Esophagus muscularis mucosa (tissue), 4 donors: Measurements from ENCODE around the gene ZNF486.

ENCODE experiments used
- CTCF ChIP-seq, 3 experiments: fragments of 200-600 bp in 2 of 3; fragments of 450-650 bp in 1 of 3; sonication (generic) in 2 of 3; IDR thresholded peaks; one replicate each; pipeline ENCODE4 v1.5.1; 2017 to 2019; ENCODE audit warnings: antibody characterized with exemption in 3 of 3, mild to moderate bottlenecking in 2 of 3, moderate library complexity in 1 of 3
- EP300 ChIP-seq: sonication (generic); formaldehyde crosslinking; IDR thresholded peaks from one replicate; pipeline ENCODE4 v1.6.1; 2017; ENCODE audit warnings: antibody characterized with exemption
- POLR2A ChIP-seq: fragments of 450-650 bp; IDR thresholded peaks from one replicate; pipeline ENCODE4 v1.6.1; 2017; ENCODE audit warnings: antibody characterized with exemption, moderate library complexity, mild to moderate bottlenecking, low read depth
- POLR2AphosphoS5 ChIP-seq, 2 donors: sonication (generic); formaldehyde crosslinking; IDR thresholded peaks; one replicate each; pipeline ENCODE4 v1.6.1; 2017; ENCODE audit warnings: antibody characterized with exemption in 2 of 2

GRCh38 chr19:20245309-20245708 is 78.3 kb downstream of the ZNF486 start:
- TF ChIP-seq CTCF (IDR thresholded peaks at IDR 0.05) (no peak), POLR2A (no peak), EP300 (no peak), POLR2AphosphoS5 (IDR thresholded peaks at IDR 0.05) (no peak)
